ENCODE results near the gene MYOM3.

The MYOM3 gene

DNA sequence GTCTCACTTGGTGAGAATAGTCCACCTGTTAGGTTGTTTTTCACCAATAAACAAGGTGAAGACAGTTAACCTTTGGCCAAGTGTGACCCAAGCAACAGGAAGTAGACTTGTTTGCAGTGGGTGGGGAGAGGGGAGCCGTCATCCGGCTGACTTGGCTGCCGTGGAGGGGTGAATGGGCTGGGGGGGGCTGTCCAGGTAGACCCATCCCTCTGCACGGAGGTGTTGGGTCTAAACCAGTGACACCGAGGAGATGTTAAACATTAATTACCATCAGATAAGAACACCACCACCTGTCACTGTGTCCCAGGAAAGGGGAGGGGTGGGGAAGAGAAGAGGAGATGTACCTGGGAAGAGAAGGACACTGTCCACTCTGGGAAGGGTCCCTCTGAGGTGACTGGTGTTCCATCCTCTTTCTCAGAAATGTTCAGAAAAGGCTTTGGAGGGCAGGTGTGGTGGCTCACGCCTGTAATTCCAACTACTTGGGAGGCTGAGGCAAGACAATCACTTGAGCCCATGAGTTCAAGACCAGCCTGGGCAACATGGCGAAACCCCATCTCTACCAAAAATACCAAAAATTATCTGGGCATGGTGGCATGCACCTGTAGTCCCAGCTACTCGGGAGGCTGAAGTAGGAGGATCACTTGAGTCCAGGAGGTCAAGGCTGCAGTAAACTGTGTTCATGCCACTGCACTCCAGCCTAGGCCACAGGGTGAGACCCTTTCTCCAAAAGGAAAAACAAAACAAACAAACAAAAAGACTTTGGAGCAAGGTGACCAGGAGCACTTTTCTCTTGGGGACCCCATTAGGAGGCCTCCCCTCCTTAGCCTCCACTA is 6.7 kb upstream of the MYOM3 start:
- in situ Hi-C loops (cut with HindIII; ENCODE audit: low pct_unique_long_range_greater_than_20kb, low sequenced_read_pairs) = no loop called here
- no peak for DNase-seq (ENCODE audit: low read depth in 1 of 2, low spot score in 1 of 2)
- TF ChIP-seq JUND (IDR thresholded peaks at IDR 0.05; ENCODE audit: low read depth) = no peak

DNA sequence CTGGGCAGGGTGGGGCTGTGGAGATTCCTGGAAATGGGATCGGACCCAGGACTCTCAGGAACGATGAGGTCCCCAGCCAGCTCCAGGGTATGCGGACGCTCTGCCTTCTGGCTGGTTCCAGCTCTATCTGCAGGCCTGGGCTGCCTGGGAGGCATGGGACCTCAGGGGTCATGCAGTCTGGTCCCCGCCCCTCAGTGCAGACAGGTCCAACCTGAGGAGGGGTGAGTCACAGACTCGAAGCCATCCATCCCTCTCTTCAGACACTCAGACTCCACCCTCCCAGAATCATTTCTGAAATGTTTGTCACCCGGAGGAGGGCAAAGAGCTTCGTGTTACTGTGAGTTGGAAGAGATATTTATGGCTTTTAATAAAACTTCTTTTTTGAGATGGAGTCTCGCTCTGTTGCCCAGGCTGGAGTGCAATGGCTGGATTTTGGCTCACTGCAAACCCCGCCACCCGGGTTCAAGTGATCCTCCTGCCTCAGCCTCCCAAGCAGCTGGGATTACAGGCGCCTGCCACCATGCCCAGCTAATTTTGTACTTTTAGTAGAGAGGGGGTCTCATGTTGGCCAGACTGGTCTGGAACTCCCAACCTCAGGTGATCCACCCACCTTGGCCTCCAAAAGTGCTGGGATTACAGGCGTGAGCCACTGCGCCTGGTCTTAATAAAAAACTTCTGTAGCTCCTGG is 5.9 kb upstream of the MYOM3 start:
- DNase-seq (ENCODE audit: low read depth in 1 of 2, low spot score in 1 of 2) = no peak
- no peak for TF ChIP-seq JUND (IDR thresholded peaks at IDR 0.05; ENCODE audit: low read depth)
- in situ Hi-C loops (cut with HindIII; ENCODE audit: low pct_unique_long_range_greater_than_20kb, low sequenced_read_pairs) = no loop called here

DNA sequence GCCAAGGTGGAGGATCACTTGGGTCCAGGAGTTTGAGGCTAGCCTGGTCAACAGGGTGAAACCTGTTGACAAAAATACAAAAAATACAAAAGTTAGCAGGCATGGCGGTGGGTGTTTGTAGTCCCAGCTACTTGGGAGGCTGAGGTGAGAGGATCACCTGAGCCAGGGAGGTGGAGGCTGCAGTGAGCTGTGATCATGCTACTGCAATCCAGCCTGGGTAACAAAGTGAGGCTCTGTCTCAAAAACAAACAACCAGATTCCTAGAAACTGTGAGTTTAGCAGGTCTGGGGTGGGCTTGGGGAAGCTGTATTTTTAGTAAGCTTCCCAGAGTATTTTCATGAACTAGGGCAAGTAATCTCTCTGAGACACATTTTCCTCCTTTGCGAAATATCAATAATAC is 5.2 kb upstream of the MYOM3 start:
- TF ChIP-seq JUND (IDR thresholded peaks at IDR 0.05; ENCODE audit: low read depth) = no peak
- in situ Hi-C loops (cut with HindIII; ENCODE audit: low pct_unique_long_range_greater_than_20kb, low sequenced_read_pairs) = no loop called here
- no peak for DNase-seq (ENCODE audit: low read depth in 1 of 2, low spot score in 1 of 2)

DNA sequence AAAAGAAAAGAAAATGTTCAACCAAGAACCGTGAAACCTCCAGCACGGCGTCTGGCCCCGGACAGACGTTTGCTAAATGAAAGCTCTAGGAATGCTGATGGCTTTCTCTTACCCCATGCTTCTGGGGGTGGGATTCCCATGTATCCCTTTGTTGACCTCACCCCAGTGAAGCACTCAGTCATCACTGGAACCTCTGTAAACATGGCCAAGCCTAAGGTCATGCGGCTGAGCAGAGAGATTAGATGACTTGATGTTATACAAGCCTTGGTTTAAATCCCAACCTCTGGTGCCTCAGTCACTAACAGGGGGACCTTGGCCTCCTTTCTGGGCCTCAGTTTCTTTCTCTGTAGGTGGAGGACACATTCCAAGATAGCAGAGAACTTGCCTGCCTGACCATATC is 2.8 kb upstream of the MYOM3 start:
- in situ Hi-C loops (cut with HindIII; ENCODE audit: low pct_unique_long_range_greater_than_20kb, low sequenced_read_pairs) = no loop called here
- DNase-seq (ENCODE audit: low read depth in 1 of 2, low spot score in 1 of 2) = no peak
- no peak for TF ChIP-seq JUND (IDR thresholded peaks at IDR 0.05; ENCODE audit: low read depth)

DNA sequence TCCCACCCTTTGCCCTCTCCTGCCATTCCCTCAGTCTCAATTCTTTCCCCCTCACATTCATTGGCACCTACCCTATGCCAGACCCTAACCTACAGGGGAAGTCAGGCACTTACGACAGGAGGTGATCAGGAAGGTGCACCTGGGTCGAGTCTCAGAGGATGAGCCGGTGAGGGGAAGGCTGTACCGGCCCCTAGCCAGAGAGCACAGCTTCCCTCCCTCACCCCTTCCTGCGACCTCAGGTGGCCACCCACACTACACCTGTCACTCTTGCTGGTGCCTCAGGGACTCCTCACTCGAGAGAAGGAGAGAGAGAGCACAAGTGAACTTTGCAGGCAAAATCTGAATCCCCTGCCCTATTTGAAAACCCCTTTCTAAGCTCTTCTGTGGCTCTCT is 1.7 kb upstream of the MYOM3 start:
- no peak for TF ChIP-seq JUND (IDR thresholded peaks at IDR 0.05; ENCODE audit: low read depth)
- DNase-seq (ENCODE audit: low read depth in 1 of 2, low spot score in 1 of 2) = no peak
- in situ Hi-C loops (cut with HindIII; ENCODE audit: low pct_unique_long_range_greater_than_20kb, low sequenced_read_pairs) = no loop called here

DNA sequence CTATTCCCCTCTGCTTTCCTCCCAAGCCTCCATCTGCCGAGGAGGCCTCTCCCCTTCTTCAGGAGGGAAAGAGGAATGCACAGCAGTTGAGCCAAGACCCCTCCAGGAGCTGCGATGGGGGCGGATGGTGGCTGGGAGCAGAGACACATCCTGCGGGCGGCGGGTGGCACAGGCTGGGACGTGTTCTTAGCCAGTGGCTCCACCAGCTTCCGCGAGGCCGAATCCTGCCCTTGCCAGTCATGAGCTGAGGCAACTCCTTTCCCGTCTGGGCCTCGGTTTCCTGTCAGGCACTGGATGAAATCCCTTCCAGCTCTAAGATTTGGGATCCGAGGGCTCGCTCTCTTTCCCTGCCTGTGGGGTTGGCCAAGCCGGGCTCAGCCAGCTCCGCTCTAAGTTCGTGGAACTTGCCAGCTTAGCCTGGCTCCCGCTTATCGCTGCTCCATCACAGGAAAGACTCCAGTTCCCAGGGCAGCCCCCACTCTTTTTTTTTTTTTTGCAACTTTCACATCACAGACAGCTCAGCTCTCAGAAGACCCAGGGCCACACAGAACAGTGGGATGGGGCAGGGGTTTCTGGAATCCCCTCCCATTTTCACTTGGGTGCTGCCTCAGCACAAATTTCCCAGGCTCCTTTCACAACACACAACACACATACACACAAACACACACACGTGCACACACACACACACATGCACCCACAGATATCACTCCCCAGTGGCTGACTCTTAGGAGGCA is 506 bp downstream of the MYOM3 start:
- no peak for DNase-seq (ENCODE audit: low read depth in 1 of 2, low spot score in 1 of 2)
- TF ChIP-seq JUND (IDR thresholded peaks at IDR 0.05; ENCODE audit: low read depth) = no peak
- in situ Hi-C loops (cut with HindIII; ENCODE audit: low pct_unique_long_range_greater_than_20kb, low sequenced_read_pairs) = no loop called here

DNA sequence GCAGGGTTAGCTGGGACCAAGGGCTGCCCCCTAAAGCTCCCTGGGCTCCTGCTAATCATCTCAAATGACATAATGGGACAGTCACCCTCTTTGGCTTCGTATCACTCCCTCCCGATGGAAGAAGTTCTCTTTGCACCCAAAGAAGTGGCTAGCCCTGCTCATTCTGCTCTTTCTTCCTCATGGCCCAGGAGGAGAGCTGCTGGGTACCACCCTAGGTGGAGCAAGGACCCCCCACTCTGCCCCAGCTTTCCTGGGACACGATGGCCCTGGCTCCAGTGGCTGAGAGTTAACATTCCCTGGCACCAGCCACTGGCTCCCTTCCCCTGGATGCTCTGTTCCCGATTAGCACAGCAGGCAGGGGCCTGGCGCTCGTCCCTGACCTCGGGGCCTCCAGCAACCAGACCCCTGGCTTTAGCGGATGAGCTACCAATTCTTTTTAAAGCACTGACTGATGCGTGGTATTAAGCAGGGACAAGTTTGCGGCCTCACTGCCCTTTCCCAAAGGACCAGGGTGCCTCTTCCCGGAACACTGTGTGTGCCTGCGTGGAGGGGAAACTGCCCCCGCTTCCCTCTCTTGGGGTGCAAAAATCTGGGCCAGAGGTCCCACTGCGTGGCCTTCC is 1.2 kb downstream of the MYOM3 start:
- DNase-seq (ENCODE audit: low read depth in 1 of 2, low spot score in 1 of 2) = no peak
- no peak for TF ChIP-seq JUND (IDR thresholded peaks at IDR 0.05; ENCODE audit: low read depth)
- in situ Hi-C loops (cut with HindIII; ENCODE audit: low pct_unique_long_range_greater_than_20kb, low sequenced_read_pairs) = no loop called here

DNA sequence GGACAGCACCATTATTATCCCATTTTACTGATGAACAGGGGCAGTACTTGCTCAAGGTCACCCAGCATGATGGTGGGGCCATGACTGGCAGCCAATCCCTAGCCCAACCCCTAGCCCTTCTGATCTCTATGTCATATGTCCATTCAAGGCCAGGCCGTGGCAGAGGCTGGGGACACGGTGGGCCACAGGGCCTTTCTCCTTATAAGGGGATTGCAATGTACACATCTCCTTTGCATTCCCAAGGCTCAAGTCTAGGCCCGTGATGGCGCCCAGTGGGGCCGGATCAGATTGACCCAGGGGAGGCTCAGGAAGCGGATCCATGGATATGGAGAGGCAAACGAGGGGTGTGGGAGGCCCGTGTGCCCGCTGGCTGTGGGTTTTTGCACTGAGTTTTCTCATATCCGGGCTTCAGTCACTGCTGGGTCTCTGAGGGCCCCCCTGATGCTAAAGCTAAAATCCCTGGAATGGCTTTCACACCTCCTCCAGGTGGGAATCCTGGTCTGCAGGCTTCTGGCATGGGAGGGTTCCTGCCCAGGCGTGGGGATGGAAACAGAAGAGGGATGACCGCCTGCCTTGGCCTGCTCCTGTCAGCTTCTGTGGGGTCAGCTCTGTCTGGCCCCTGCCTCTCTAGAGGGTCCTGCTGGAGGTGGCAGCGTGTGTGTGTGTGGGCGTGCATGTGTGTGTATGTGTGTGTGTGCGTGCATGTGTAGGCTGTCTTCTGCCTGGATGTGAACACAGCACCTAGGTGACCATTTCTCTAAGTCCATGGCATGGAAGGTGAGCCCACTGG is 2.1 kb downstream of the MYOM3 start:
- TF ChIP-seq JUND (IDR thresholded peaks at IDR 0.05; ENCODE audit: low read depth) = no peak
- no peak for DNase-seq (ENCODE audit: low read depth in 1 of 2, low spot score in 1 of 2)
- in situ Hi-C loops (cut with HindIII; ENCODE audit: low pct_unique_long_range_greater_than_20kb, low sequenced_read_pairs) = no loop called here

DNA sequence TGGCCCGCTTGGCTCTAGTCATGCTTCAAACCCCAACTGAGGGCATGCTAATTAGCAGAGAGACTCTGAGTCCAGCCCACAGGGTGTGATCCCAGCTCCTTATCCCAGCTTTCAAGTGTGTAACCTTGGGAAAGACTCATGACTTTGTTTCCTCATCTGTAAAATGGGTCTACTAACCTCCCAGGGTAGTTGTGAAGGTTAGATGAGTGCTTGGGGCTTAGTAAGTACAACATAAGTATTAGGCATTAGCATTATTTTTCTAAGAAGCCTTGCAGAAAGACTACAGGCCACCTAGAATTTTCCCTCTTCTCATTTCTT is 2.8 kb downstream of the MYOM3 start:
- in situ Hi-C loops (cut with HindIII; ENCODE audit: low pct_unique_long_range_greater_than_20kb, low sequenced_read_pairs) = no loop called here

DNA sequence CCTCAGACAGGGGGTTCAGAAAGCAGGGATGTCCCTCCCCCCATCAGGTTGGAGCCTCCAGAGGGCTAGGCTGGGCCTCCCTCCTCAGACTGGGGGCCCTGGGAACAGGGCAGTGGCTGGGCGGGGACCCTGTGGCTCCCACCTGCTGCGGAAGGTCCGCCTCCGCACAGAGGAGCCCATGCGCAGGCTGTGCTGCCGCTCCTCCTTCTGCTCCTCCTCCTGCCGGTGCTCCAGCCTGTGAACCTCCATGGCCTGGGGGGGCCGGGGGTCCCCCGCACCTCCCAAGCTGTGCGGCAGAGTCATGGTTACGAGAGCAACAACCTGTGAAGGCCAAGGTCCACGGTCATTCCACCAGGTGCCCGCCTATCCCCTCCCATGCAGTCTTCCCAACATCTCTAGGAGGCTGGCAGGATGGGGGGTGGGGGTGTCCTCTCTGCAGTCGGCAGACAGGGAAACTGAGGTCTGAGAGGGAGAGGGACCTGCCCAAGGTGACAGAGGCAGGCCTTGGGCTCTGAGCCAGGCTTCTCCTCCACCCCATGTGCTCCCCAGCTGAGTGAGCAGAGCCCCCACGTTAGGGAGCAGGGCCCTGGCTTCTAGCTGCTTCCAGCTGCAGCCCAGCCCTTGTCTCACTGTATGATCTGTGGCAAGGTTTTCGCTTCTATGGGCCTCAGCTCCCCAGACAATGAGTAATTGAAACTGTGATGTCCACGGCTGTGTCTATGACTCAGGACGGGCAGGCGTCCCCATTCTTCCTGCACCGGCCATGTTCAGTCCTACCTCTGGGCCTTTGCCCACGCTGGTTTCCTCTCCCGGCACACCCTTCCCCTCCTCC is 3.4 kb downstream of the MYOM3 start:
- DNase-seq (ENCODE audit: low read depth in 1 of 2, low spot score in 1 of 2) = no peak
- TF ChIP-seq JUND (IDR thresholded peaks at IDR 0.05; ENCODE audit: low read depth) = no peak
- in situ Hi-C loops (cut with HindIII; ENCODE audit: low pct_unique_long_range_greater_than_20kb, low sequenced_read_pairs) = no loop called here

More for the DNA sequence above, 2.8 kb downstream of the MYOM3 start:
- no peak for TF ChIP-seq JUND (IDR thresholded peaks at IDR 0.05; ENCODE audit: low read depth)
- DNase-seq (ENCODE audit: low read depth in 1 of 2, low spot score in 1 of 2) = no peak

DNA sequence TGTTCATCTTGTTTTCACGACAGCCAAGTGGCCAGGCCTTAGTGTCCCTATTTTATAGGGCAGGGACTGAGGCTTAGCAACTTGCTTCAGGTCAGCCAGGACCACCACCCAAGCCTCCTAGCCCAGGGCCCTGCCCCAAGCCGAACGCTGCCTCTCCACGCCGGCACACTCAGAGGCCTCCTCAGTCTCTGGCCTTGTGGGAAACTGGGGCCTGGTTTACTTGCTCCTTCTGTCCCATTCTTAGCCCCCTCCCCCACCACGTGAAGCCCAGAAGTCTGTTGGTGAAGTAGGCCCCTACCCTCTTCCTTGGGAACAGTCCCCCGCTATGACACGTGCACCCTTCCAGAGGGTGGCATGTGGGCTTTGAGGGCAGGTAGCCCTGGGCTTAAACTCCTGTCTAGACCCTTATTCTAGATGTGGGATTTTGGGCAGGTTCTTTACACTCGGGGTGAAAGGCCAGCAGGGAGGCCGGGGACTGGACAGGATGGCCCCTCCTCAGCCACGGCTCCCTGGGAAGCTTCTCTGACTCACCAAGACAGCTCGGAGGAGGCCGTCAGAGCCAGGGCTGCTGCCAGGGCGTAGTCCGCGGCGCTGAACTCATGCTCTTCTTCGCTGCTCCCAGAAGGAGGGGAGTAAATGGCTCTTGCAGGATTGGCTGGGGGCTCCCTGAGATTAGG is 4.3 kb downstream of the MYOM3 start:
- in situ Hi-C loops (cut with HindIII; ENCODE audit: low pct_unique_long_range_greater_than_20kb, low sequenced_read_pairs) = no loop called here
- no peak for TF ChIP-seq JUND (IDR thresholded peaks at IDR 0.05; ENCODE audit: low read depth)
- no peak for DNase-seq (ENCODE audit: low read depth in 1 of 2, low spot score in 1 of 2)
